Activated B cell treated with CpG ODN at 0.5 μM for 24 hours (primary cell): ENCODE data around the gene CHMP2B. TPM values are rescaled to one million over a fixed set of nuclear protein-coding genes. Genes with fewer than 3 reads are reported as not detected.

ENCODE experiments used
- ATAC-seq: fragments of 200-7000 bp; cut with Tn5 transposase; one replicate; pipeline ENCODE4 v1.10.0; 2021; ENCODE audit warnings: low read depth, mild to moderate bottlenecking, moderate library complexity
- CTCF ChIA-PET: fragments of 350-600 bp; sonication (Branson Sonifier 250); formaldehyde crosslinking; loops from one replicate; lab custom pipeline; 2021; ENCODE audit warnings: antibody characterized with exemption; lab: Charles Lee
- POLR2A ChIA-PET: fragments of 350-600 bp; sonication (Branson Sonifier 250); formaldehyde crosslinking; loops from one replicate; lab custom pipeline; 2021; ENCODE audit warnings: antibody characterized with exemption; lab: Charles Lee
- DNase-seq: peaks from one replicate; pipeline ENCODE4 v3.0.0; 2022
- H3K27ac Mint-ChIP-seq: one replicate; pipeline ENCODE4 v1.8.0; 2020; ENCODE audit warnings: mixed read lengths
- H3K27me3 Mint-ChIP-seq: one replicate; pipeline ENCODE4 v1.8.0; 2021; ENCODE audit warnings: mixed read lengths
- H3K36me3 Mint-ChIP-seq: one replicate; pipeline ENCODE4 v1.8.0; 2021; ENCODE audit warnings: low read depth, mixed read lengths
- H3K4me1 Mint-ChIP-seq: one replicate; pipeline ENCODE4 v1.8.0; 2021; ENCODE audit warnings: mixed read lengths
- H3K4me3 Mint-ChIP-seq: one replicate; pipeline ENCODE4 v1.8.0; 2020; ENCODE audit warnings: mild to moderate bottlenecking, mixed read lengths
- H3K9me3 Mint-ChIP-seq: one replicate; pipeline ENCODE4 v1.8.0; 2020; ENCODE audit warnings: mixed read lengths
- intact Hi-C: fragments of 100-400 bp; cut with micrococcal nuclease; formaldehyde crosslinking; loops from one replicate; pipeline ENCODE4 v1.15.1; 2024
- total RNA-seq: library from RNA; stranded (reverse); gene quantifications from 2 replicates; pipeline ENCODE4 v1.2.3, GENCODE V29; 2022
- TF ChIP-seq, protein P1 (sequence below): fragments of 200-600 bp; IDR thresholded peaks from one replicate; pipeline ENCODE4 v1.8.0; 2022; ENCODE audit warnings: antibody characterized with exemption, mild to moderate bottlenecking

The CHMP2B gene
- total RNA-seq, 1 donor from 2014 or later, result 26.8 TPM

DNA sequence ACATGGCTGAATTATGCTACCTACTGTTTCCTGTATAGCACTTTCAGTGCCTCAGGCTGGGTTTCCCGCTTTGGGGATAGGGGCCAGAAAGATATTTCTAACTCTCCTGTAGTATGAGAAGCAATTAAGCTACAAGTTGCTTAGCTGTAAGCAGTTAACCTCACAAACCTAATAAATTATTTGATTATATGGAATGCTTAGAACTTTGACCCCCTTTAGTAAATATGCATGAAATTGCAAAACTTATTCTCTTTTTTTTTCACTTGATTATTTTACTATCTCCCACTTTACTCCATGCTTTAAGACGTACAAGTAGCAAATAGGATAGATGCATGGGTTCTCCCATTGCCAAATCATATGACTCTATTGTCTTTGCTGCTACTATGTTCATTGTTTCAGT is 27.5 kb upstream of the CHMP2B start:
- ChIA-PET POLR2A (no interaction called here), CTCF (no interaction called here)
- Mint-ChIP-seq H3K27ac (no peak overlapping the region), H3K9me3 (peaks cover 9% of the 10 kb centered on the region), H3K4me3 (no peak overlapping the region), H3K36me3 (no peaks in the 10 kb centered on the region), H3K27me3 (peaks cover 9% of the 10 kb centered on the region), H3K4me1 (no peaks in the 10 kb centered on the region)
- TF ChIP-seq, protein P1, sequence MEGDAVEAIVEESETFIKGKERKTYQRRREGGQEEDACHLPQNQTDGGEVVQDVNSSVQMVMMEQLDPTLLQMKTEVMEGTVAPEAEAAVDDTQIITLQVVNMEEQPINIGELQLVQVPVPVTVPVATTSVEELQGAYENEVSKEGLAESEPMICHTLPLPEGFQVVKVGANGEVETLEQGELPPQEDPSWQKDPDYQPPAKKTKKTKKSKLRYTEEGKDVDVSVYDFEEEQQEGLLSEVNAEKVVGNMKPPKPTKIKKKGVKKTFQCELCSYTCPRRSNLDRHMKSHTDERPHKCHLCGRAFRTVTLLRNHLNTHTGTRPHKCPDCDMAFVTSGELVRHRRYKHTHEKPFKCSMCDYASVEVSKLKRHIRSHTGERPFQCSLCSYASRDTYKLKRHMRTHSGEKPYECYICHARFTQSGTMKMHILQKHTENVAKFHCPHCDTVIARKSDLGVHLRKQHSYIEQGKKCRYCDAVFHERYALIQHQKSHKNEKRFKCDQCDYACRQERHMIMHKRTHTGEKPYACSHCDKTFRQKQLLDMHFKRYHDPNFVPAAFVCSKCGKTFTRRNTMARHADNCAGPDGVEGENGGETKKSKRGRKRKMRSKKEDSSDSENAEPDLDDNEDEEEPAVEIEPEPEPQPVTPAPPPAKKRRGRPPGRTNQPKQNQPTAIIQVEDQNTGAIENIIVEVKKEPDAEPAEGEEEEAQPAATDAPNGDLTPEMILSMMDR, result no peak
- no peak for DNase-seq
- intact Hi-C loops, result no loop called here
- no peak for ATAC-seq

- Mint-ChIP-seq H3K36me3 (no peaks in the 10 kb centered on the region), H3K4me1 (no peaks in the 10 kb centered on the region), H3K27me3 (peaks cover 11% of the 10 kb centered on the region), H3K9me3 (peaks cover 6% of the 10 kb centered on the region), H3K27ac (no peak overlapping the region), H3K4me3 (no peak overlapping the region)
- DNase-seq (no peak), ATAC-seq (no peak)
- ChIA-PET CTCF (no interaction called here), POLR2A (no interaction called here)
- TF ChIP-seq, protein P1, result no peak
- intact Hi-C loops, result no loop called here
Measured at GRCh38 chr3:87200060-87200647, 27.0 kb upstream of the CHMP2B start.

- no peaks in the 10 kb centered on the region for H3K36me3 Mint-ChIP-seq
- H3K27me3 Mint-ChIP-seq, result peaks cover 11% of the 10 kb centered on the region
- H3K4me3 Mint-ChIP-seq, result no peak overlapping the region
- no peaks in the 10 kb centered on the region for H3K4me1 Mint-ChIP-seq
- ChIA-PET POLR2A (no interaction called here), CTCF (no interaction called here)
- no peak for DNase-seq
- intact Hi-C loops, result no loop called here
- H3K9me3 Mint-ChIP-seq, result no peaks in the 10 kb centered on the region
- ATAC-seq, result no peak
- no peak overlapping the region for H3K27ac Mint-ChIP-seq
- TF ChIP-seq, protein P1, result no peak
Measured at GRCh38 chr3:87201727-87202126, 25.4 kb upstream of the CHMP2B start.

- Mint-ChIP-seq H3K4me1 (no peaks in the 10 kb centered on the region), H3K27me3 (peaks cover 11% of the 10 kb centered on the region), H3K27ac (no peak overlapping the region), H3K36me3 (no peaks in the 10 kb centered on the region), H3K4me3 (no peak overlapping the region), H3K9me3 (no peaks in the 10 kb centered on the region)
- ATAC-seq, result no peak
- DNase-seq, result no peak
- ChIA-PET CTCF (no interaction called here), POLR2A (no interaction called here)
- intact Hi-C loops, result no loop called here
- TF ChIP-seq, protein P1, result no peak
Measured at GRCh38 chr3:87203809-87204208, 23.3 kb upstream of the CHMP2B start.

DNA sequence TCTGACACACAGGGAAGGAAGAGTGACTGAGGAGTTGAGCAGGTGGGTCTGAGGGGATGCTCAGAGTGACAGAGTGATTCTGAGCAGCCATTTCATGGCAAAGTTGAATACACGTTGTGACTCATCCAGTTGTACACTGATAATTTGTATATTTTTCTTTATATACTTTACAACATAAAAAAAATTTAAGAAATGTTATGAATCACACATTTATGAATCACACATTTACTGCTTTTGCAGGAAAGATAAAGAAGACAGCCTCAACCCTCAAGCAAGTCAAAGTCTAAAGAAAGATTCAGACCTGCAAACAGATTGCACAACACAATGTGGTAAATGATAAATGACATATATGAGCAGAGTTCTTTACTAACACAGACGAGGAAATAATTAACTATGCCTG is 21.0 kb upstream of the CHMP2B start:
- Mint-ChIP-seq H3K36me3 (no peaks in the 10 kb centered on the region), H3K27me3 (peaks cover 10% of the 10 kb centered on the region), H3K4me1 (no peaks in the 10 kb centered on the region), H3K27ac (no peak overlapping the region), H3K4me3 (no peak overlapping the region), H3K9me3 (no peaks in the 10 kb centered on the region)
- ChIA-PET POLR2A (no interaction called here), CTCF (no interaction called here)
- TF ChIP-seq, protein P1, result no peak
- intact Hi-C loops, result no loop called here
- DNase-seq (no peak), ATAC-seq (no peak)
